Endothelial cell of umbilical vein (primary cell): ENCODE measurements around the gene CD34. TPM values are rescaled to one million over a fixed set of nuclear protein-coding genes. Genes with fewer than 3 reads are reported as not detected.

Experiments used
- BruUV-seq: library from RNA; stranded (reverse); fragments of 400-500 nt; replicated peaks from 2 replicates; lab custom pipeline; 2021; lab: Mats Ljungman, UMichigan
- CTCF ChIA-PET: fragments of 300-600, 350-600 bp; sonication (Branson Sonifier 250); formaldehyde crosslinking; loops from one replicate; lab custom pipeline; 2021; ENCODE audit warnings: antibody characterized with exemption, inconsistent platforms; lab: Charles Lee
- POLR2A ChIA-PET: fragments of 300-600, 350-600 bp; sonication (Branson Sonifier 250); formaldehyde crosslinking; loops from one replicate; lab custom pipeline; 2021; ENCODE audit warnings: antibody characterized with exemption, inconsistent platforms; lab: Charles Lee
- DNase-seq: peaks from one replicate; pipeline ENCODE4 v3.0.0-alpha.2; 2011; ENCODE audit warnings: low read depth, low spot score
- FAIRE-seq: peaks from 2 replicates; lab custom pipeline; 2011; peaks lifted over from hg19 to GRCh38; lab: Jason Lieb, UNC
- H2AFZ ChIP-seq: 2 replicates; pipeline ENCODE4 v1.6.0; 2012; ENCODE audit warnings: low read depth, low read length, control low read depth, inconsistent platforms
- H3K27ac ChIP-seq: 2 replicates; pipeline ENCODE4 v1.5.1; 2011; ENCODE audit warnings: low read depth, mild to moderate bottlenecking, control low read depth, low read length, moderate library complexity; ENCODE audit not compliant: insufficient read depth
- H3K27me3 ChIP-seq, 2 experiments: 2 replicates each; pipeline versions ENCODE4 v1.6.0 to v1.6.1; 2011; ENCODE audit warnings: low read length in 2 of 2, mixed read lengths in 1 of 2; ENCODE audit not compliant: control insufficient read depth in 2 of 2, insufficient read depth in 2 of 2
- H3K36me3 ChIP-seq, 2 experiments: 2 replicates in 1 of 2; 3 replicates in 1 of 2; pipeline ENCODE4 v1.5.1; 2011; ENCODE audit warnings: low read length in 2 of 2, mild to moderate bottlenecking in 1 of 2, moderate library complexity in 1 of 2; ENCODE audit not compliant: control insufficient read depth in 2 of 2, insufficient read depth in 2 of 2; ENCODE audit errors: extremely low read depth in 1 of 2
- H3K4me1 ChIP-seq: 3 replicates; pipeline ENCODE4 v1.5.1; 2011; ENCODE audit warnings: mild to moderate bottlenecking, low read length; ENCODE audit not compliant: control insufficient read depth, insufficient read depth; ENCODE audit errors: extremely low read depth
- H3K4me2 ChIP-seq: 2 replicates; pipeline ENCODE4 v1.6.1; 2011; ENCODE audit warnings: low read length, control low read depth, mixed read lengths; ENCODE audit not compliant: insufficient read depth
- H3K4me3 ChIP-seq, 3 experiments: fragments of 200-600 bp in 1 of 3; sonication (generic), shearing (Covaris generic) in 1 of 3; replicated peaks in 1 of 3; 2 replicates each; pipeline ENCODE4 v1.5.1; 2011 to 2016; ENCODE audit warnings: control low read depth in 3 of 3, low read length in 3 of 3, mild to moderate bottlenecking in 2 of 3, inconsistent platforms in 1 of 3, low read depth in 1 of 3, moderate library complexity in 1 of 3; ENCODE audit not compliant: insufficient read depth in 1 of 3
- H3K79me2 ChIP-seq: 2 replicates; pipeline ENCODE4 v1.6.0; 2012; ENCODE audit warnings: low read length, inconsistent platforms; ENCODE audit not compliant: control insufficient read depth, insufficient read depth
- H3K9ac ChIP-seq: replicated peaks from 2 replicates; pipeline ENCODE3; 2011; ENCODE audit warnings: low read length, control low read depth; ENCODE audit not compliant: insufficient read depth; ENCODE audit errors: extremely low read depth
- H3K9me1 ChIP-seq: replicated peaks from 3 replicates; pipeline ENCODE4 v1.6.0; 2011; ENCODE audit warnings: mild to moderate bottlenecking, low read length; ENCODE audit not compliant: control insufficient read depth, insufficient read depth; ENCODE audit errors: extremely low read depth
- H3K9me3 ChIP-seq: replicated peaks from 2 replicates; pipeline ENCODE4 v1.5.1; 2012; ENCODE audit warnings: low read length, inconsistent platforms; ENCODE audit not compliant: control insufficient read depth, insufficient read depth
- H4K20me1 ChIP-seq: replicated peaks from 2 replicates; pipeline ENCODE3; 2011; ENCODE audit warnings: mild to moderate bottlenecking, low read length; ENCODE audit not compliant: control insufficient read depth, insufficient read depth; ENCODE audit errors: extremely low read depth
- CTCF ChIP-seq, 2 donors: IDR thresholded peaks; 1 replicate in 1 of 2; 2 replicates in 1 of 2; pipeline ENCODE4 v1.5.1; 2011; ENCODE audit warnings: low read length in 2 of 2, mild to moderate bottlenecking in 2 of 2, moderate library complexity in 2 of 2, control low read depth in 1 of 2, inconsistent platforms in 1 of 2, low read depth in 1 of 2; ENCODE audit not compliant: insufficient read depth in 1 of 2; ENCODE audit errors: extremely low read depth in 1 of 2
- EZH2 ChIP-seq: IDR thresholded peaks from 2 replicates; pipeline ENCODE4 v1.6.1; 2012; ENCODE audit warnings: borderline replicate concordance, low read depth, mild to moderate bottlenecking, moderate library complexity, low read length, inconsistent platforms; ENCODE audit not compliant: severe bottlenecking
- FOS ChIP-seq: IDR thresholded peaks from 2 replicates; pipeline ENCODE4 v1.6.1; 2011; ENCODE audit warnings: mild to moderate bottlenecking, low read length, moderate library complexity, borderline replicate concordance; ENCODE audit not compliant: insufficient read depth
- GATA2 ChIP-seq: IDR thresholded peaks from 2 replicates; pipeline ENCODE4 v1.7.0; 2011; ENCODE audit warnings: low read depth, mild to moderate bottlenecking, moderate library complexity, mixed read lengths, low read length; ENCODE audit not compliant: insufficient read length, insufficient read depth
- JUN ChIP-seq: IDR thresholded peaks from 2 replicates; pipeline ENCODE4 v1.6.1; 2011; ENCODE audit warnings: borderline replicate concordance, low read depth; ENCODE audit not compliant: insufficient read length, insufficient read depth
- MAX ChIP-seq: IDR thresholded peaks from 2 replicates; pipeline ENCODE4 v1.6.1; 2011; ENCODE audit not compliant: insufficient read depth, insufficient read length
- MYC ChIP-seq: IDR thresholded peaks from one replicate; pipeline ENCODE4 v1.6.1; 2011; ENCODE audit warnings: mild to moderate bottlenecking, low read depth, low read length
- POLR2A ChIP-seq: IDR thresholded peaks from 2 replicates; pipeline ENCODE4 v1.6.1; 2012; ENCODE audit warnings: low read depth, mild to moderate bottlenecking, control low read depth, low read length
- POLR2AphosphoS5 ChIP-seq: IDR thresholded peaks from 2 replicates; pipeline ENCODE4 v1.6.1; 2012; ENCODE audit warnings: low read depth, mild to moderate bottlenecking, control low read depth, low read length, moderate library complexity; ENCODE audit not compliant: insufficient read depth
- dilution Hi-C: fragments of 300-500 bp; cut with MboI; formaldehyde crosslinking; loops from one replicate; pipeline ENCODE4 v1.15.0; 2019; ENCODE audit warnings: low sequenced_read_pairs; ENCODE audit not compliant: extremely low pct_ligation_motif_present
- intact Hi-C: fragments of 100-400 bp; cut with micrococcal nuclease; formaldehyde crosslinking; loops from one replicate; pipeline ENCODE4 v1.10.0; 2022
- polyA plus RNA-seq, 4 experiments: library from polyadenylated mRNA; depleted of rRNA in 3 of 4; stranded (reverse) in 3 of 4; unstranded in 1 of 4; fragments of >200 nt; gene quantifications; 2 replicates each; pipeline versions ENCODE4 v1.2.1 to v1.2.3, GENCODE V29; 2011 to 2012; ENCODE audit warnings: missing spikeins in 1 of 4
- total RNA-seq: library from RNA; stranded (reverse); gene quantifications from 2 replicates; pipeline ENCODE4 v1.2.3, GENCODE V29; 2021

The CD34 gene
- total and polyA plus RNA-seq, 2 donors (not counting 3 experiments of a cell fraction or from before 2014, with no cell fraction given): 102 to 174 TPM

DNA sequence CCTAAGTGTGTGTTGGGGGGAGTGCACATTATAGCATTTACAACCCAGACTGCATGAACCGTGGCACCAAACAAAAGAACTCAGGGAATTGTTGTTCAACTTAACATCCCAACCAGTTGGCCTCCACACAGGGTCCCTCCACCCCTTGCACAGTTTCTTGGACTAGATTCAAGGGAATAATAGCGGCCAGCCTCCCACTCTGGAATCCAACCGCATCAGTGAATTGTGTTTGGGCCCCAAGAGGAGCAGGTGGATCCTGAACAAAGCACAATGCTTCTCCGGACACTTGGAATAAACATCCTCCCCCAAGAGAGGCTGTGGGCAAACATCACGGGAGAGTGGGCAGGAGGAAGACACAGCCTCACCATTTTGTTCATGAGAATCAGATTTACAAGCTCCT lies 18.2 kb downstream of the CD34 start:
- ChIA-PET POLR2A (no interaction called here), CTCF (interaction anchor here (1.1 to 12.1 kb wide), 2 partner anchors 64 to 71 kb away, joined by 4 to 301 read pairs; no protein-coding TSS in a partner anchor)
- TF ChIP-seq JUN (no peak), FOS (no peak), MAX (no peak), POLR2A (no peak), POLR2AphosphoS5 (no peak), CTCF (IDR thresholded peaks at IDR 0.05; ENCODE audit: extremely low read depth in 1 of 2, insufficient read depth in 1 of 2, low read depth in 1 of 2, low read length in 2 of 2) (no peak), MYC (no peak), EZH2 (no peak), GATA2 (no peak)
- Histone ChIP-seq H3K4me1 (peaks cover 46% of the 10 kb centered on the region), H3K9ac (no peak overlapping the region), H3K4me3 (no peak overlapping the region), H3K9me1 (no peaks in the 10 kb centered on the region), H3K79me2 (no peaks in the 10 kb centered on the region), H4K20me1 (no peaks in the 10 kb centered on the region), H2AFZ (no peak overlapping the region), H3K9me3 (no peaks in the 10 kb centered on the region), H3K27me3 (no peaks in the 10 kb centered on the region), H3K36me3 (no peaks in the 10 kb centered on the region), H3K27ac (no peak overlapping the region), H3K4me2 (no peak overlapping the region)
- no TSS peak for BruUV-seq
- dilution Hi-C loops: no loop called here
- FAIRE-seq: no peak
- intact Hi-C loops: no loop called here
- peak; percentile 94 for DNase-seq
